Naive thymus-derived CD4-positive, alpha-beta T cell (primary cell): ENCODE results near the gene IGF2BP1. TPM values are rescaled to one million over a fixed set of nuclear protein-coding genes. Genes with fewer than 3 reads are reported as not detected.
"Not testable (repeated sequence)": the region's sequence is repeated elsewhere in the genome, so short reads cannot be mapped to it uniquely, and the experiment has no call there.

Experiments used
- ATAC-seq: fragments of 150-1000 bp; cut with Tn5 transposase; 2 replicates; pipeline ENCODE4 v1.10.0; 2021; ENCODE audit warnings: mild to moderate bottlenecking, moderate library complexity
- CTCF ChIA-PET: fragments of 350-600 bp; sonication (Branson Sonifier 250); formaldehyde crosslinking; loops from one replicate; lab custom pipeline; 2021; ENCODE audit warnings: antibody characterized with exemption; lab: Charles Lee
- POLR2A ChIA-PET: fragments of 350-600 bp; sonication (Branson Sonifier 250); formaldehyde crosslinking; loops from one replicate; lab custom pipeline; 2021; ENCODE audit warnings: antibody characterized with exemption, inconsistent platforms; lab: Charles Lee
- DNase-seq, 9 donors: peaks; one replicate each; pipeline versions ENCODE4 v3.0.0 to v3.0.0-alpha.2; 2020 to 2022; ENCODE audit warnings: mixed read lengths in 1 of 9
- H3K27ac ChIP-seq: one replicate; pipeline ENCODE4 v1.7.0; 2013; ENCODE audit warnings: mild to moderate bottlenecking, low read depth, low read length, moderate library complexity
- H3K27me3 ChIP-seq, 2 donors: one replicate each; pipeline ENCODE4 v1.7.0; 2013; ENCODE audit warnings: low read length in 2 of 2, mild to moderate bottlenecking in 2 of 2, moderate library complexity in 2 of 2; ENCODE audit not compliant: control insufficient read depth in 2 of 2, insufficient read depth in 2 of 2
- H3K36me3 ChIP-seq, 3 experiments: 1 replicate in 2 of 3; 2 replicates in 1 of 3; pipeline ENCODE4 v1.7.0; 2013; ENCODE audit warnings: low read length in 3 of 3, mild to moderate bottlenecking in 3 of 3, moderate library complexity in 1 of 3; ENCODE audit not compliant: insufficient read depth in 3 of 3, control insufficient read depth in 2 of 3
- H3K4me1 ChIP-seq, 2 donors: one replicate each; pipeline ENCODE4 v1.7.0; 2013; ENCODE audit warnings: low read length in 2 of 2, mild to moderate bottlenecking in 2 of 2, moderate library complexity in 1 of 2; ENCODE audit not compliant: control insufficient read depth in 2 of 2, insufficient read depth in 2 of 2
- H3K4me3 ChIP-seq: 2 replicates; pipeline ENCODE4 v1.7.0; 2013; ENCODE audit warnings: mild to moderate bottlenecking, low read length
- H3K9me3 ChIP-seq, 3 experiments: 1 replicate in 2 of 3; 2 replicates in 1 of 3; pipeline ENCODE4 v1.7.0; 2013; ENCODE audit warnings: low read length in 3 of 3; ENCODE audit not compliant: control insufficient read depth in 2 of 3
- H3K27ac Mint-ChIP-seq, 9 donors: one replicate each; pipeline ENCODE4 v1.8.0; 2020 to 2022; ENCODE audit warnings: mixed read lengths in 9 of 9, mild to moderate bottlenecking in 8 of 9, moderate library complexity in 5 of 9, inconsistent platforms in 2 of 9
- H3K27me3 Mint-ChIP-seq, 5 donors: one replicate each; pipeline ENCODE4 v1.8.0; 2021 to 2022; ENCODE audit warnings: mixed read lengths in 5 of 5, mild to moderate bottlenecking in 1 of 5
- H3K36me3 Mint-ChIP-seq, 5 donors: one replicate each; pipeline ENCODE4 v1.8.0; 2020 to 2022; ENCODE audit warnings: mixed read lengths in 5 of 5, mild to moderate bottlenecking in 3 of 5, inconsistent platforms in 1 of 5
- H3K4me1 Mint-ChIP-seq, 7 donors: one replicate each; pipeline ENCODE4 v1.8.0; 2020 to 2022; ENCODE audit warnings: mixed read lengths in 7 of 7, mild to moderate bottlenecking in 3 of 7, inconsistent platforms in 1 of 7
- H3K4me3 Mint-ChIP-seq, 10 donors: one replicate each; pipeline ENCODE4 v1.8.0; 2020 to 2022; ENCODE audit warnings: mild to moderate bottlenecking in 10 of 10, mixed read lengths in 10 of 10, moderate library complexity in 6 of 10, inconsistent platforms in 2 of 10
- H3K9me3 Mint-ChIP-seq, 11 donors: one replicate each; pipeline ENCODE4 v1.8.0; 2020 to 2022; ENCODE audit warnings: mixed read lengths in 11 of 11, mild to moderate bottlenecking in 4 of 11, inconsistent platforms in 1 of 11, moderate library complexity in 1 of 11
- intact Hi-C, 2 donors: fragments of 100-400 bp; cut with micrococcal nuclease; formaldehyde crosslinking; loops; one replicate each; pipeline ENCODE4 v1.15.1; 2023
- polyA plus RNA-seq, 2 donors: library from polyadenylated mRNA; unstranded; fragments of 300-500 nt; fragmentation: Illumina TruSeq; gene quantifications; one replicate each; pipeline ENCODE4 v1.2.3, GENCODE V29; 2021
- total RNA-seq, 6 experiments: library from RNA in 5 of 6; stranded (reverse) in 5 of 6; gene quantifications; 1 replicate in 5 of 6; 2 replicates in 1 of 6; pipeline ENCODE4 v1.2.3 and lab custom pipeline; 2021 to 2026

The IGF2BP1 gene
- total and polyA plus RNA-seq, 7 experiments from 2014 or later, result not detected

DNA sequence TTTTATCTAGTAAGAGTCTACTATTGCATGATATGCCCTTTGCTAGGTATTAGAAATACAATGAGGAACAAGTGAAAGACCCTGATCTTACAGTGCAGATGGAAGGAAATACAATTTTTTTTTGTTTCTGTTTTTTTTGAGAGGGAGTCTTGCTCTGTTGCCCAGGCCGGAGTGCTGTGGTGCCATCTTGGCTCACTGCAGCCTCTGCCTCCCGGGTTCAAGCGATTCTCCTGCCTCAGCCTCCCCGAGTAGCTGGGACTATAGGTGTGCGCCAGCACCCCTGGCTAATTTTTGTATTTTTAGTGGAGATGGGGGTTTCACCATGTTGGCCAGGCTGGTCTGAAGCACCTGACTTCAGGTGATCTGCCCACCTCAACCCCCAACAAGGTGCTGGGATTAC, 11.7 kb downstream of the IGF2BP1 start:
- DNase-seq, H3K27ac Mint-ChIP-seq, CTCF ChIA-PET, H3K27me3 ChIP-seq, H3K4me3 ChIP-seq, H3K9me3 ChIP-seq, H3K36me3 ChIP-seq, H3K27ac ChIP-seq, H3K4me3 Mint-ChIP-seq, H3K4me1 Mint-ChIP-seq, H3K9me3 Mint-ChIP-seq, H3K36me3 Mint-ChIP-seq, ATAC-seq, H3K4me1 ChIP-seq: not testable (repeated sequence)
- POLR2A ChIA-PET, result interaction anchor here (0.6 kb wide), 1 partner anchor 260 kb away, joined by 3 read pairs; no protein-coding TSS in a partner anchor
- peaks cover 62 to 81% (median 79%) of the 10 kb centered on the region in 5 donors for H3K27me3 Mint-ChIP-seq
- intact Hi-C loops, result loop anchor here in 1 of 2 donors (10.0 kb wide), 1 partner anchor 956 kb away; the partner anchor contains the start of gene DLX4

DNA sequence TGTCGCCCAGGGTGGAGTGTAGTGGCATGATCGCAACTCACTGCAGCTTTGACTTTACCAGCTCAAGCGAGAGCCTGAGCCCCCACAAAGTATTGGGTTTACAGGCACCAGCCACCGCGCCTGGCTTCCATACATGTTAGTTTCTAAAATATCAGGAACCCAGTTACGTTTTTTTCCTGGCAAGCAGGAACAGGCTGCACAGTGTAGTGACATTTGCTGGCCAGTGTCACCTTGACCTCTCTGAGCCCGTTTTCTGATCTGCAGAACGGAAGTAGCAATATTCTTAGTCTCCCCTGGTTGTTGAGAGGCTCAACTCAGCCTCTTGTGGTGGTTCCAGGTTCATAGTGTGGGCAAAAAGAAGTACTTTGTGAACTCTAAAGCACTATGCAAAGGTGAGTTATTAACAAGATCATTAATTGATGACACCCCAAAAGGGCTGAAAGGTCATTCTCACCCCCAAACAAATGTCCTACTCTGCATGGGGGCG, 15.6 kb downstream of the IGF2BP1 start:
- H3K27me3 Mint-ChIP-seq, result peaks cover 42 to 75% (median 68%) of the 10 kb centered on the region in 5 donors
- Histone ChIP-seq H3K27ac (no peak overlapping the region), H3K27me3 (peaks cover 0 to 5% of the 10 kb centered on the region in 2 donors), H3K36me3 (no peaks in the 10 kb centered on the region), H3K4me1 (no peaks in the 10 kb centered on the region), H3K4me3 (no peak overlapping the region), H3K9me3 (no peaks in the 10 kb centered on the region)
- ATAC-seq, result no peak
- H3K27ac Mint-ChIP-seq, result no peak overlapping the region
- no peaks in the 10 kb centered on the region for H3K36me3 Mint-ChIP-seq
- ChIA-PET POLR2A (no interaction called here), CTCF (no interaction called here)
- H3K4me3 Mint-ChIP-seq, result no peak overlapping the region
- H3K9me3 Mint-ChIP-seq, result peaks cover 0 to 1% (median 0%) of the 10 kb centered on the region in 11 donors
- intact Hi-C loops, result no loop called here
- DNase-seq, result no peak
- peaks cover 0 to 7% (median 0%) of the 10 kb centered on the region in 7 donors for H3K4me1 Mint-ChIP-seq

DNA sequence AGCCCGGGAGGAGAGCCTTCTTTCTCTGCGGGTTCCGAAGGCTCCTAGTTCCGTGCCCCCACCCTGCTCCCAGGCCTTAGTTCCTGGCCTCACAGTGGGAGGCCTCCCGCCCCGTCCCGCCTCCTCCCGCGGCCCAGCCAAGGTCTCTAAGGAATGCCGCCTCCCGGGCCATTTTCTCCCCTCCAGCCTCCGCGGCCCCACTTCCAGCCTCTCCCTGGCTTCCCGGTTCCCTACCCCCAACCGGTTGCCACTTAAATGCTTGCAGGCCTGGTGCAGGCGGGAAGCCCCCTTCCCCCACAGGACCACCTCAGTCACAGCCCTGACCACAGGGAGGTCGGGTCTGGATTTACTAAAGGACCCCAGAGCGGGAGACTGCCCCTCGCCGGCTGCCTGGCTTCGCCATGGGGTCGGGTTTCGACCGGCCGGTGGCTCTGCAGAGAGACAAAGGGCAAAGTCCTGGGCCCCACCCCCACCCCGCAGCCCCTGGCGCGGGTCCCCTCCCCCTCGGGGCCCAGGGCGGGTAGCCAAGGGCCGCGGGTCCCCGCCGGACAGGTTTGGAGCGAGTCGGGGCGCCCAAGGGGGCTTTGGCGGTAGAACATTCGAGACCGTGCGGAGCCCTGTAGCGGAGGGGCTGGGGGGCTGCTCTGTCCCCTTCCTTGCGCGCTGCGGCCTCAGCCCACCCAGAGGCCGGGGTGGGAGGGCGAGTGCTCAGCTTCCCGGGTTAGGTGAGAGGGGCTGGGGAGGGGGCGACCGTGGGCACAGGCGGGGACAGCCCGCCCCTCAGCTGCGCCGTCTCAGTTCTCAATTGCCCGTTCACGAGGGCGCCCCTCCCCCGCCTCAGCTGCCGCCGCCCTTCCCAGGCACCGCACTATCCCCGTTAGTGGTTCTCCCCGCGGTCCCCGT, 16.4 kb downstream of the IGF2BP1 start:
- Histone ChIP-seq H3K4me1 (no peaks in the 10 kb centered on the region), H3K4me3 (no peak overlapping the region), H3K27ac (no peak overlapping the region), H3K9me3 (no peaks in the 10 kb centered on the region), H3K36me3 (no peaks in the 10 kb centered on the region), H3K27me3 (peaks cover 0 to 5% of the 10 kb centered on the region in 2 donors)
- ATAC-seq, result no peak
- peaks cover 0 to 1% (median 0%) of the 10 kb centered on the region in 11 donors for H3K9me3 Mint-ChIP-seq
- POLR2A ChIA-PET, result no interaction called here
- peaks cover 43 to 74% (median 62%) of the 10 kb centered on the region in 5 donors for H3K27me3 Mint-ChIP-seq
- no peaks in the 10 kb centered on the region for H3K36me3 Mint-ChIP-seq
- intact Hi-C loops, result no loop called here
- H3K4me1 Mint-ChIP-seq, result peaks cover 0 to 7% (median 0%) of the 10 kb centered on the region in 7 donors
- peak overlapping the region in 3 of 10 donors; percentile 19 to 57 (median 29) for H3K4me3 Mint-ChIP-seq
- no peak overlapping the region for H3K27ac Mint-ChIP-seq
- CTCF ChIA-PET, result interaction anchor here (0.5 kb wide), 1 partner anchor 23 kb away, joined by 4 read pairs; no protein-coding TSS in a partner anchor
- DNase-seq, result no peak

DNA sequence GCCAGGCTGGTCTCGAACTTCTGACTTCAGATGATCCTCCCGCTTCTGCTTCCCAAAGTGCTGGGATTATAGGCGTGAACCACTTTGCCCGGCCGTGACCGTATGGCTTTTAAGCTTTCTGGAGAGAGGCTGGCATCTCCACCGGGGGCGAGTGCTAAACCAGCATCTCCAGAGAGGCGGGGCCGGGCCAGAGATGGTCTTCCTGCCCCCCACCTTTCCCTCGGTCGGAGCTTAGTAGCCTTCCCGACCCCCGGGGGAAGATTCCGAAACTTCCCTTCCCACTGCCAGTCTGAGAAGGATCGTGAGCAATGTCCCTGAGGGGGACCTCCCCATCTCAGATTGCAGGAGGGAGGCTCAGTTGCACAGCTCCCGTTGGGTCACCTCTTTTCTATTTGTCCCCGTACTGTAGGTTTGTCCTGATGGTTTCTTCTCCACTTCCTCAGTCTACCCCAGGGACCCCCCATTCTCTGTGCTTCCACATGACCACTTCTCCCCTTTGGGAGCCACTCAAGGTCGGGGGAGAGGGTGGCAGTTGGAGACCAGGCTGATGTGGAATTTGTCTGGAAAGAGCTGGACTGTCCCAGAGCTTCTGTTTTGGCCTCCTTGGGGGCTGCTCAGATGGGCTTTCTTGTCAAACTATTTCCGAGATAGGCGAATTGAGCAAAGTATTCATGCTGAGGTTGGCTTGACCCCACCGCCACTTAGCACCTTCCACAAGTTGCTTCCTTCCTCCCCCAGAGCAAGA, 18.2 kb downstream of the IGF2BP1 start:
- Histone ChIP-seq H3K4me1 (no peaks in the 10 kb centered on the region), H3K4me3 (no peak overlapping the region), H3K27me3 (peaks cover 0 to 5% of the 10 kb centered on the region in 2 donors), H3K9me3 (no peaks in the 10 kb centered on the region), H3K36me3 (no peaks in the 10 kb centered on the region), H3K27ac (no peak overlapping the region)
- ChIA-PET CTCF (no interaction called here), POLR2A (no interaction called here)
- peaks cover 0 to 7% (median 0%) of the 10 kb centered on the region in 7 donors for H3K4me1 Mint-ChIP-seq
- no peaks in the 10 kb centered on the region for H3K36me3 Mint-ChIP-seq
- peaks cover 34 to 71% (median 55%) of the 10 kb centered on the region in 5 donors for H3K27me3 Mint-ChIP-seq
- DNase-seq (no peak), ATAC-seq (no peak)
- no peak overlapping the region for H3K27ac Mint-ChIP-seq
- intact Hi-C loops, result no loop called here
- H3K9me3 Mint-ChIP-seq, result peaks cover 0 to 1% (median 0%) of the 10 kb centered on the region in 11 donors
- H3K4me3 Mint-ChIP-seq, result no peak overlapping the region

- Mint-ChIP-seq H3K9me3 (peaks cover 0 to 1% (median 0%) of the 10 kb centered on the region in 11 donors), H3K4me3 (no peak overlapping the region), H3K27me3 (peaks cover 34 to 64% (median 52%) of the 10 kb centered on the region in 5 donors), H3K27ac (no peak overlapping the region), H3K4me1 (peaks cover 0 to 7% (median 0%) of the 10 kb centered on the region in 7 donors), H3K36me3 (no peaks in the 10 kb centered on the region)
- H3K9me3 ChIP-seq, result no peaks in the 10 kb centered on the region
- no peak overlapping the region for H3K4me3 ChIP-seq
- DNase-seq, result no peak
- H3K36me3 ChIP-seq, result no peaks in the 10 kb centered on the region
- ChIA-PET CTCF (no interaction called here), POLR2A (no interaction called here)
- H3K4me1 ChIP-seq, result no peaks in the 10 kb centered on the region
- peaks cover 0 to 5% of the 10 kb centered on the region in 2 donors for H3K27me3 ChIP-seq
- H3K27ac ChIP-seq, result no peak overlapping the region
- no peak for ATAC-seq
- intact Hi-C loops, result no loop called here
Observed at GRCh38 chr17:49015924-49016774, 19.0 kb downstream of the IGF2BP1 start.
